Erythroblast (primary cell): ENCODE results near the gene CBX7.
"Not testable (repeated sequence)": the region's sequence is repeated elsewhere in the genome, so short reads cannot be mapped to it uniquely, and the experiment has no call there.

Experiments
- DNase-seq, 2 experiments: peaks; one replicate each; lab custom pipeline; 2025; lab: John Stamatoyannopoulos, UW
- GATA1 ChIP-seq: IDR thresholded peaks from 2 replicates; pipeline ENCODE4 v1.6.1; 2011; ENCODE audit warnings: low read depth, mild to moderate bottlenecking, control low read depth, low read length, moderate library complexity
- POLR2A ChIP-seq: IDR thresholded peaks from 2 replicates; pipeline ENCODE4 v1.6.1; 2011; ENCODE audit warnings: mild to moderate bottlenecking, low read length

CBX7 gene

GRCh38 chr22:39166547-39166946 is 14.1 kb upstream of the CBX7 start:
- DNase-seq, result no peak
- TF ChIP-seq GATA1, result no peak
- TF ChIP-seq POLR2A, result no peak

GRCh38 chr22:39156093-39156492 is 3.6 kb upstream of the CBX7 start:
- not testable (repeated sequence) for DNase-seq

GRCh38 chr22:39155421-39155820 is 2.9 kb upstream of the CBX7 start:
- DNase-seq, result no peak
- no peak for TF ChIP-seq POLR2A
- TF ChIP-seq GATA1, result no peak

- no peak for DNase-seq
- TF ChIP-seq GATA1, result no peak
- no peak for TF ChIP-seq POLR2A
These were observed 789 bp upstream of the CBX7 start for GRCh38 chr22:39153220-39153717.

- TF ChIP-seq POLR2A, result no peak
These were observed 413 bp downstream of the CBX7 start for GRCh38 chr22:39152024-39152510.

GRCh38 chr22:39151329-39151975 is 1.0 kb downstream of the CBX7 start:
- no peak for DNase-seq
- TF ChIP-seq GATA1 (no peak), POLR2A (no peak)

More at GRCh38 chr22:39152024-39152510, 413 bp downstream of the CBX7 start:
- DNase-seq, result peak in 1 of 2 experiments; percentile 41

- DNase-seq, result no peak
- TF ChIP-seq POLR2A, result no peak
- no peak for TF ChIP-seq GATA1
These were observed 1.6 kb downstream of the CBX7 start for GRCh38 chr22:39150848-39151215.

GRCh38 chr22:39149915-39150847 is 2.3 kb downstream of the CBX7 start:
- DNase-seq, result peak in 1 of 2 experiments; percentile 20
- TF ChIP-seq GATA1, result no peak
- no peak for TF ChIP-seq POLR2A

GRCh38 chr22:39148727-39149535 is 3.5 kb downstream of the CBX7 start:
- TF ChIP-seq GATA1 (no peak), POLR2A (no peak)
- DNase-seq, result peak in 1 of 2 experiments; percentile 36

GRCh38 chr22:39148026-39148726 is 4.3 kb downstream of the CBX7 start:
- TF ChIP-seq POLR2A (no peak), GATA1 (no peak)
- no peak for DNase-seq

GRCh38 chr22:39147335-39148025 is 5.0 kb downstream of the CBX7 start:
- no peak for TF ChIP-seq POLR2A
- TF ChIP-seq GATA1, result no peak
- no peak for DNase-seq

GRCh38 chr22:39146256-39147101 is 6.0 kb downstream of the CBX7 start:
- TF ChIP-seq POLR2A (no peak), GATA1 (no peak)
- DNase-seq, result peak; percentile 50 to 60
